ENCODE results near the gene EFCAB13.

EFCAB13 gene

DNA sequence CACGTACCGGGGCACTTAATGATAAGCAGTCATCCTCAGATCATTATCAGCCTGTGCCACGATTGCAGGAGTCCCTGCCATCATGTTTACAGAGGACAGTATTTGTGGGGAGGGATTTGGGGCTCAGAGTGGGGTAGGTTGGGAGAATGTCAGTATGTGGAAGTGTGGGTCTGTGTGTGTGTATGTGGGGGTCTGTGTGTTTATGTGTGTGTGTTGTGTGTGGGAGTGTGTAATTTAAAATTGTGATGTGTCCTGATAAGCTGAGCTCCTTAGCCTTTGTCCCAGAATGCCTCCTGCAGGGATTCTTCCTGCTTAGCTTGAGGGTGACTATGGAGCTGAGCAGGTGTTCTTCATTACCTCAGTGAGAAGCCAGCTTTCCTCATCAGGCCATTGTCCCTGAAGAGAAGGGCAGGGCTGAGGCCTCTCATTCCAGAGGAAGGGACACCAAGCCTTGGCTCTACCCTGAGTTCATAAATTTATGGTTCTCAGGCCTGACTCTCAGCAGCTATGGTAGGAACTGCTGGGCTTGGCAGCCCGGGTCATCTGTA, 13.5 kb upstream of the EFCAB13 start:
- no peaks in the 10 kb centered on the region for H3K36me3 ChIP-seq
- no peaks in the 10 kb centered on the region for H4K20me1 ChIP-seq
- no peak overlapping the region for H3K4me2 ChIP-seq
- H3K4me1 ChIP-seq = peaks cover 0 to 21% (median 8%) of the 10 kb centered on the region in 10 experiments; a peak in 10 of 20 replicates
- TF ChIP-seq Cebpa-rat (IDR thresholded peaks at IDR 0.05) = no peak
- no peak overlapping the region for H3K27ac ChIP-seq
- H3K4me3 ChIP-seq = no peak overlapping the region
- no peak overlapping the region for H3K9ac ChIP-seq
- no peaks in the 10 kb centered on the region for H3K9me3 ChIP-seq (replicated peaks in 1 of 11)
- H3K27me3 ChIP-seq = no peaks in the 10 kb centered on the region

DNA sequence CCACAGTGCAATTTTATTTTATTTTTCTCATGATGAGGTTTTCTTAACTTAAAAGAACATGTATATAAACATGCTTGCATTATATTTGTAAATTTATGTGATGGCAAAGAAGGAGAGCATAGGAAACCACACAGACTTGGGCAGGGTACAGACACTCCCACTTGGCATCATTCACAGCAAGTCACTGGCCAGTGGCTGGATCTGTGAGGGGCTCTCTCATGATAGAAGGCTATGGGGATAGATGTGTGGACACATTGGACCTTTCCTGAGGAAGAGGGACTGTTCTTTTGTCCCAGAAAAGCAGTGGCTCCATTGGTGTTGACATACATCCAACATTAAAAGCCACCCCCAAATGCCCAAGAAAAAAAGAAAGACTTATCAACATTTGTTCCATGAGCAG, 12.3 kb upstream of the EFCAB13 start:
- H3K4me1 ChIP-seq = peaks cover 0 to 22% (median 9%) of the 10 kb centered on the region in 10 experiments; a peak in 9 of 20 replicates
- no peaks in the 10 kb centered on the region for H3K9me3 ChIP-seq (replicated peaks in 1 of 11)
- no peak overlapping the region for H3K27ac ChIP-seq
- TF ChIP-seq Cebpa-rat (IDR thresholded peaks at IDR 0.05) = no peak
- no peaks in the 10 kb centered on the region for H4K20me1 ChIP-seq
- no peaks in the 10 kb centered on the region for H3K27me3 ChIP-seq
- no peak overlapping the region for H3K9ac ChIP-seq
- H3K36me3 ChIP-seq = no peaks in the 10 kb centered on the region
- no peak overlapping the region for H3K4me3 ChIP-seq
- no peak overlapping the region for H3K4me2 ChIP-seq

DNA sequence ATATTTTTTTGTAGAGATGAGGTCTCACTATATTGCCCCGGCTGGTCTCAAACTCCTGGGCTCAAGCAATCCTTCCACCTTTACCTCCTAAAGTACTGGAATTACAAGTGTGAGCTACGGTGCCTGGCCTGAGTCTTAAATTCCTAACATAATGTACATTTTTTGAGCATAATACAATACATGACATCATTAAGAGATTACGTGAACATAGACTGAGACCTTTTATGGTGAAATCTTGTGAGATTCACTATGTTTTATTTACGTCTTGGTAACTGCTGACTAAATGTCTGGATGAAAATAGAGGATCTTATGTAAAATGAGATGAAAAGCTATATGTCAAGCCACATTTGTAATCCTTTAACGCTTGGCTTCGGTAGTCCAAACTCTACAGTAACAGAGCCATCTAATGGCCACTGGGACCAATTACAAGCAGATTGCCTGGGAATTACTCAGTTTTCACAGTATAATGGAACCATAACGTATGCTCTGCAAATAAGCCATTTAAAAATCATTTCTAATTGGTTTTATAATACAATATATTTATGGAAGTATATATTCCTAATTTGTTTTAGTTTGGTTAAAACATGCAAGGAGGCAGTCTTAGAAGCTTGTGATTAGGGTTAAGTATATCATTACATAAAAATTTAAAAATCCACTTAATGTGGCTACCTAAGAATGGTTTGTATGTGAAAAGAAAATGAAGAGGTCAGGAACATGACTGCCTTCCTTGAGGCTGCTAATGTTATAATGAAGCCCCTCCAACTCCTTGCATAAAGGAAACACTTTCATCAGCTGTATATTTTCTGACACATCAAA, 8.1 kb upstream of the EFCAB13 start:
- H3K9me3 ChIP-seq (replicated peaks in 1 of 11) = peaks cover 3 to 21% (median 17%) of the 10 kb centered on the region in 11 experiments
- no peak overlapping the region for H3K4me2 ChIP-seq
- H3K36me3 ChIP-seq = 0 out of 22 replicates have a peak, but pooled peaks cover 0 to 3% (median 0%) of the 10 kb centered on the region in 11 experiments
- TF ChIP-seq Cebpa-rat (IDR thresholded peaks at IDR 0.05) = no peak
- H3K27ac ChIP-seq = no peak overlapping the region; a peak in 1 of 22 replicates
- H3K4me1 ChIP-seq = peaks cover 0 to 40% (median 21%) of the 10 kb centered on the region in 10 experiments; a peak in 12 of 20 replicates
- no peak overlapping the region for H3K9ac ChIP-seq
- H3K4me3 ChIP-seq = no peak overlapping the region
- no peaks in the 10 kb centered on the region for H4K20me1 ChIP-seq
- no peaks in the 10 kb centered on the region for H3K27me3 ChIP-seq

DNA sequence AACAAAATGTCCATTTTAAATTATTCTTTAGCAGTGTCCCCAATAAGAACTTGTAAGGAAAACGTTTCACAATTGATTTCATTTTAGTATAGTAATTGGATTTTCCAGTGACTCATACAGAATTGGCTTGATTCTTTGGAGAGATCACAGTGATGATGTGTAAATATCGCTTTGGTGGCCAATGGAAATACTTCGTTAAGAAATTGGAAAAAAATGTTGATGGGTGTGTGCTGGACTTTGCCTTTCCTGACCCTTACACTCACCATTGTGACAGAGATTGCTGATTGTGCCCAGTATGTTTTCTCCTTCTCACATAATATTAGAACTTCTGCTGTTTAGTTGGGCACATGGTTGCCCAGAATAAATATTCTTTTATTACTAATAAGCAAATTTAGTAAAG, 7.4 kb upstream of the EFCAB13 start:
- H4K20me1 ChIP-seq = no peaks in the 10 kb centered on the region
- H3K4me3 ChIP-seq = no peak overlapping the region
- H3K9me3 ChIP-seq (replicated peaks in 1 of 11) = peaks cover 9 to 28% (median 23%) of the 10 kb centered on the region in 11 experiments
- no peak for TF ChIP-seq Cebpa-rat (IDR thresholded peaks at IDR 0.05)
- H3K27me3 ChIP-seq = no peaks in the 10 kb centered on the region
- 0 out of 22 replicates have a peak, but pooled peaks cover 0 to 3% (median 0%) of the 10 kb centered on the region in 11 experiments for H3K36me3 ChIP-seq
- H3K4me1 ChIP-seq = peaks cover 0 to 40% (median 21%) of the 10 kb centered on the region in 10 experiments; a peak in 12 of 20 replicates
- no peak overlapping the region for H3K4me2 ChIP-seq
- no peak overlapping the region for H3K27ac ChIP-seq
- no peak overlapping the region for H3K9ac ChIP-seq

- Histone ChIP-seq H3K4me2 (0 out of 22 replicates have a peak overlapping the region, but pooled peaks of 2 of the 11 experiments have one; percentile 35 to 56), H3K4me3 (no peak overlapping the region), H3K4me1 (peaks cover 0 to 40% (median 21%) of the 10 kb centered on the region in 10 experiments; a peak in 12 of 20 replicates), H3K9ac (no peak overlapping the region), H3K36me3 (0 out of 22 replicates have a peak, but pooled peaks cover 0 to 3% (median 0%) of the 10 kb centered on the region in 11 experiments), H3K27me3 (no peaks in the 10 kb centered on the region), H3K27ac (no peak overlapping the region), H3K9me3 (replicated peaks in 1 of 11) (peaks cover 9 to 28% (median 25%) of the 10 kb centered on the region in 11 experiments), H4K20me1 (no peaks in the 10 kb centered on the region)
- no peak for TF ChIP-seq Cebpa-rat (IDR thresholded peaks at IDR 0.05)
These were observed 6.6 kb upstream of the EFCAB13 start for GRCh38 chr17:47317119-47317518.

DNA sequence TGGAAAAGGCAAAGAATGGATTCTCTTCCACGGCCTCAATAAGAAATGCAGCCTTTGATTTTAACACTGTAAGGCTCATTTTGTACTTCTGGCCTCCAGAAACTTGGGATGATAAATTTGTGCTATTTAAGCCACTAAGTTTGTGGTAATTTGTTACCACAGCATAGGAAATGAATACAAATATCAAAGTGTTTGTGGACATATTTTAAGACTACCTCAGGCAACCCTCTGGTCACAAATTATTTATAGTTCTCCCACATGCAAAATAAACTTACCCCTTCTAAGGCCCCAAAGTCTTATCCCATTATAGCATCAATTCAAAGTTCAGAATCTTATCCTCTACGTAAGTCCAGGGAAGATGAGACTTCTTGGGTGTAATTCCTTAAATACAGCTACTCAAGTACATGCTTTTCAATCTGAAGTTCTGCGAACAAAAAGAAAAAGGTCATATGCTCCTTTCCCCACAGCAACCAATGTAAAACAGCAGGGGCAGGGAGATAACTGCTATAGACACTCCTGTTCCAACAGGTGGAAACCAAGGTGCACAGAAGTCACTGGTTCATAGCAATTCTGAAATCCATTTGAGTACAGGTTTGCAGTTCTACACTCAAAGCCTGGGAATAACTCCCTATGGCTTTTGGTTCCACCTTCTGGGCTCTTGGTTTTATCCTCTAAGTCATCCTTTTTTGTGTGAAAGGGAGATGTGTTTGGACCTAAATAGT, 5.4 kb upstream of the EFCAB13 start:
- peaks cover 9 to 28% (median 25%) of the 10 kb centered on the region in 11 experiments for H3K9me3 ChIP-seq (replicated peaks in 1 of 11)
- H4K20me1 ChIP-seq = no peaks in the 10 kb centered on the region
- no peak overlapping the region for H3K4me3 ChIP-seq
- TF ChIP-seq Cebpa-rat (IDR thresholded peaks at IDR 0.05) = no peak
- no peak overlapping the region for H3K9ac ChIP-seq
- peaks cover 0 to 46% (median 21%) of the 10 kb centered on the region in 10 experiments; a peak in 15 of 20 replicates for H3K4me1 ChIP-seq
- H3K27ac ChIP-seq = no peak overlapping the region
- H3K27me3 ChIP-seq = no peaks in the 10 kb centered on the region
- 0 out of 22 replicates have a peak, but pooled peaks cover 0 to 3% (median 0%) of the 10 kb centered on the region in 11 experiments for H3K36me3 ChIP-seq
- peak overlapping the region in 7 of 11 experiments; percentile 0 to 60 (median 44); a peak in 13 of 22 replicates for H3K4me2 ChIP-seq

DNA sequence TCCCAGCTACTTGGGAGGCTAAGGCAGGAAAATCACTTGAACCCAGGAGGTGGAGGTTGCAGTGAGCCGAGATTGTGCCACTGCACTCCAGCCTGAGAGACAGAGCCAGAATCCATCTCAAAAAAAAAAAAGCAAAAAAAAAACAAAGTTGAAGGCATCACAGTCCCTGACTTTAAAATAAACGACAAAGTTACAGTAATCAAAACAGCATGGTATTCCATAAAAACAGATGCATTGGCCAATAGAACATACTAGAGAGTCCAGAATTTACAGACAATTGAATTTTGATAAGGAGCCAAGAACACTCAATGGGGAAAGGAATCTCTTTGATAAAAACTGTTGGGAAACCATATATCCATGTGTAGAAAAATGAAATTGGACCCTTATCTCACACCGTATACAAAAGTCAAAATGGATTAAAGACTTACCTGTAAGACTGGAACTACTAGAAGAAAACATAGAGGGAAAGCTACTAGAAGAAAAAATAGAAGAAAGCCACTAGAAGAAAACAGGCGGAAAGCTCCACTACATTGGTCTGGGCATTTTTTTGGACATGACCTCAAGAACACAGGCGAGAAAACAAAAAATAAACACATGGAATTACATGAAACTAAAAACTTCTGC, 2.8 kb upstream of the EFCAB13 start:
- H3K27ac ChIP-seq = no peak overlapping the region
- H3K36me3 ChIP-seq = 0 out of 22 replicates have a peak, but pooled peaks cover 0 to 3% (median 0%) of the 10 kb centered on the region in 11 experiments
- H3K27me3 ChIP-seq = no peaks in the 10 kb centered on the region
- no peak for TF ChIP-seq Cebpa-rat (IDR thresholded peaks at IDR 0.05)
- H3K4me1 ChIP-seq = peaks cover 0 to 43% (median 22%) of the 10 kb centered on the region in 10 experiments; a peak in 18 of 20 replicates
- H4K20me1 ChIP-seq = no peaks in the 10 kb centered on the region
- H3K4me2 ChIP-seq = no peak overlapping the region
- no peak overlapping the region for H3K4me3 ChIP-seq
- H3K9ac ChIP-seq = no peak overlapping the region
- peaks cover 9 to 28% (median 25%) of the 10 kb centered on the region in 11 experiments for H3K9me3 ChIP-seq (replicated peaks in 1 of 11)

DNA sequence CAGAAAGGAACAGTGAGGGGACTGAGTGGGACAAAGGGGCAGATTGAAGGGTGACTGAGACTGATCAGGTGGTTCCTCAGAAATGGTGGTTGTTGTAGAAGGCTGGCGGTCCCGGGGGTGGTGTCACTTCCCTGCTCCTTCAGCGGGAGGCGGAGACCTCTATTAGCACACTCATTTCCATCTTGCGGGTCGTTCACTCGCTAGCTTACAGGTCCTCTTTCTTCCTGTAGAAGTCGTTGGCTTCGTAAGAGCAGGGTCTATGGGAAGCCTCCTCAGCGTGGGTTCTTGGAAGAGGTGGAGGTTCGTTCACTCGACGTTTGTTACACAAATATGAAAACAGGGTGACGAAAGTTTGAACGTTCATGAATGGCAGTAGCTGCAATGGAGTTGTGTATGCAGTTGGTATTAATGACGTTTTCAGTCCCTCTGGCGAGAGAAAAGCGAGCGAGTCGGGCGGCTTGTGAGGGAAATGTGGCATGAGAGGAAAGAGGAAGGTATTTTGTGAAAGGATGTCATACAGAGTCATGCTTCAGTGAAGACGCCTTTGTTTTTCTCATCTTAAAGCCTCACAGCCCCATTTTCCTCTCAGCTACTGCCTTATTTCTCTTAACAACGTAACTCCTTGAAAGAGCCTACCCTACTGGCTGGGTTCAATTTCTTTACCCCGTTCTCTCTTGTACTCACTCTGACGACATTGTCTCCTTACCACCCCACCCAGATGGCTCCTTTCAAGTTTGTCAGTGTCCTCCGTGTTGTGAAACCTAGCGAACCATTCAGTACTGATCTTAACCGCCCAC, 667 bp downstream of the EFCAB13 start:
- H3K9ac ChIP-seq = peak overlapping the region; percentile 76 to 91 (median 82)
- no peaks in the 10 kb centered on the region for H3K27me3 ChIP-seq
- peaks cover 9 to 19% (median 14%) of the 10 kb centered on the region in 11 experiments for H3K9me3 ChIP-seq (replicated peaks in 1 of 11)
- H3K4me2 ChIP-seq = peak overlapping the region; percentile 74 to 95 (median 86)
- H3K4me3 ChIP-seq = peak overlapping the region; percentile 64 to 78 (median 66)
- H4K20me1 ChIP-seq = no peaks in the 10 kb centered on the region
- no peak; a peak in 2 of 22 replicates for TF ChIP-seq Cebpa-rat (IDR thresholded peaks at IDR 0.05)
- peak overlapping the region; percentile 82 to 92 (median 87) for H3K27ac ChIP-seq
- no peaks in the 10 kb centered on the region for H3K36me3 ChIP-seq
- H3K4me1 ChIP-seq = peaks cover 0 to 25% (median 12%) of the 10 kb centered on the region in 10 experiments; a peak in 18 of 20 replicates
